ENCODE results near the gene GBX1. TPM values are rescaled to one million over a fixed set of nuclear protein-coding genes. Genes with fewer than 3 reads are reported as not detected.
A peak's percentile ranks its signal among the peaks of the same experiment; 100 is the strongest.

GBX1 gene
- not detected for total RNA-seq
- long read RNA-seq, donor 1, result 0 reads
- long read RNA-seq, donor 2, result 0 reads

GRCh38 chr7:151167197-151167961 is at the start of gene GBX1:
Gene GBX1 (minus strand): TSS chr7:151167694. CDS start chr7:151167548, 146 bp downstream.
- peak; percentile 79 for DNase-seq (ENCODE audit: low spot score)
- intact Hi-C loops (cut with DNase I), result no loop called here

GRCh38 chr7:151215396-151215795 is 47.9 kb upstream of the GBX1 start:
- no peak for DNase-seq (ENCODE audit: low spot score)
- intact Hi-C loops (cut with DNase I), result loop anchor here in 1 of 2 donors (10.0 kb wide), 1 partner anchor 81 kb away; no protein-coding TSS in a partner anchor

GRCh38 chr7:151213826-151214225 is 46.3 kb upstream of the GBX1 start:
- intact Hi-C loops (cut with DNase I), result loop anchor here in 1 of 2 donors (10.0 kb wide), 1 partner anchor 79 kb away; no protein-coding TSS in a partner anchor

GRCh38 chr7:151212626-151213025 is 45.1 kb upstream of the GBX1 start:
- intact Hi-C loops (cut with DNase I), result loop anchor here in 1 of 2 donors (10.0 kb wide), 1 partner anchor 78 kb away; no protein-coding TSS in a partner anchor
- peak; percentile 45 for DNase-seq (ENCODE audit: low spot score)

More at GRCh38 chr7:151213826-151214225, 46.3 kb upstream of the GBX1 start:
- DNase-seq (ENCODE audit: low spot score), result peak; percentile 75

- DNase-seq (ENCODE audit: low spot score), result peak; percentile 26
Observed at GRCh38 chr7:151211155-151211772, 43.8 kb upstream of the GBX1 start.

GRCh38 chr7:151210087-151210854 is 42.8 kb upstream of the GBX1 start, which contains the start of gene H2BK1:
Gene H2BK1 (minus strand): TSS chr7:151210488. CDS start chr7:151210318, 170 bp downstream.
- peak; percentile 62 for DNase-seq (ENCODE audit: low spot score)
- intact Hi-C loops (cut with DNase I), result loop anchor here in 1 of 2 donors (10.0 kb wide), 1 partner anchor 75 kb away; no protein-coding TSS in a partner anchor

More at GRCh38 chr7:151211155-151211772, 43.8 kb upstream of the GBX1 start:
- intact Hi-C loops (cut with DNase I), result loop anchor here in 1 of 2 donors (10.0 kb wide), 1 partner anchor 76 kb away; no protein-coding TSS in a partner anchor

- intact Hi-C loops (cut with DNase I), result no loop called here
Observed at GRCh38 chr7:151209588-151209987, 42.1 kb upstream of the GBX1 start.

GRCh38 chr7:151208253-151208862 is 40.9 kb upstream of the GBX1 start:
- DNase-seq (ENCODE audit: low spot score), result peak; percentile 29
- intact Hi-C loops (cut with DNase I), result no loop called here

More at GRCh38 chr7:151209588-151209987, 42.1 kb upstream of the GBX1 start:
- no peak for DNase-seq (ENCODE audit: low spot score)

- peak; percentile 60 for DNase-seq (ENCODE audit: low spot score)
- intact Hi-C loops (cut with DNase I), result no loop called here
Observed at GRCh38 chr7:151207804-151208203, 40.3 kb upstream of the GBX1 start.

- intact Hi-C loops (cut with DNase I), result no loop called here
- DNase-seq (ENCODE audit: low spot score), result no peak
Observed at GRCh38 chr7:151207315-151207714, 39.8 kb upstream of the GBX1 start.

- intact Hi-C loops (cut with DNase I), result no loop called here
- DNase-seq (ENCODE audit: low spot score), result peak; percentile 13
Observed at GRCh38 chr7:151206914-151207313, 39.4 kb upstream of the GBX1 start.

- intact Hi-C loops (cut with DNase I), result no loop called here
Observed at GRCh38 chr7:151205730-151206129, 38.2 kb upstream of the GBX1 start.

GRCh38 chr7:151204383-151205032 is 37.0 kb upstream of the GBX1 start:
- intact Hi-C loops (cut with DNase I), result no loop called here
- no peak for DNase-seq (ENCODE audit: low spot score)

More at GRCh38 chr7:151205730-151206129, 38.2 kb upstream of the GBX1 start:
- peak; percentile 18 for DNase-seq (ENCODE audit: low spot score)

- intact Hi-C loops (cut with DNase I), result no loop called here
- peak; percentile 73 for DNase-seq (ENCODE audit: low spot score)
Observed at GRCh38 chr7:151202836-151203235, 35.3 kb upstream of the GBX1 start.

GRCh38 chr7:151201751-151202150 is 34.3 kb upstream of the GBX1 start:
- intact Hi-C loops (cut with DNase I), result no loop called here
- DNase-seq (ENCODE audit: low spot score), result no peak

GRCh38 chr7:151201344-151201743 is 33.9 kb upstream of the GBX1 start:
- DNase-seq (ENCODE audit: low spot score), result no peak
- intact Hi-C loops (cut with DNase I), result no loop called here

GRCh38 chr7:151198945-151199848 is 31.7 kb upstream of the GBX1 start:
- no peak for DNase-seq (ENCODE audit: low spot score)
- intact Hi-C loops (cut with DNase I), result no loop called here
